ENCODE results near the gene APOC4.

The APOC4 gene

GRCh38 chr19:44954649-44955504 is 12.8 kb downstream of the APOC4 start, which contains the start of gene CLPTM1:
TSS of gene CLPTM1 (plus strand) at chr19:44955380. CDS start at chr19:44955396, 16 bp downstream.
- Mint-ChIP-seq H3K36me3 (ENCODE audit: low read depth) (no peaks in the 10 kb centered on the region), H3K27ac (peak within 1 kb of the TSS; percentile 100), H3K9me3 (no peaks in the 10 kb centered on the region), H3K27me3 (ENCODE audit: low read depth, poor library complexity) (no peaks in the 10 kb centered on the region), H3K4me3 (peak within 1 kb of the TSS; percentile 99), H3K4me1 (peaks cover 47% of the 10 kb centered on the region)
- no peak for TF ChIP-seq CTCF (IDR thresholded peaks at IDR 0.05)
- peak; percentile 97 for DNase-seq

GRCh38 chr19:44955505-44956439 is 13.7 kb downstream of the APOC4 start:
- Mint-ChIP-seq H3K27me3 (ENCODE audit: low read depth, poor library complexity) (no peaks in the 10 kb centered on the region), H3K9me3 (no peaks in the 10 kb centered on the region), H3K36me3 (ENCODE audit: low read depth) (no peaks in the 10 kb centered on the region), H3K4me3 (peak overlapping the region; percentile 99), H3K4me1 (peaks cover 54% of the 10 kb centered on the region), H3K27ac (peak overlapping the region; percentile 93)
- DNase-seq: no peak
- TF ChIP-seq CTCF (IDR thresholded peaks at IDR 0.05): no peak

GRCh38 chr19:44957526-44957925 is 15.5 kb downstream of the APOC4 start:
- Mint-ChIP-seq H3K4me1 (peaks cover 54% of the 10 kb centered on the region), H3K9me3 (no peaks in the 10 kb centered on the region), H3K36me3 (ENCODE audit: low read depth) (peaks cover 13% of the 10 kb centered on the region), H3K27ac (peak overlapping the region; percentile 26), H3K4me3 (peak overlapping the region; percentile 99), H3K27me3 (ENCODE audit: low read depth, poor library complexity) (no peaks in the 10 kb centered on the region)
- no peak for TF ChIP-seq CTCF (IDR thresholded peaks at IDR 0.05)
- no peak for DNase-seq

- H3K4me3 Mint-ChIP-seq: no peak overlapping the region
- H3K9me3 Mint-ChIP-seq: no peaks in the 10 kb centered on the region
- H3K27me3 Mint-ChIP-seq (ENCODE audit: low read depth, poor library complexity): no peaks in the 10 kb centered on the region
- TF ChIP-seq CTCF (IDR thresholded peaks at IDR 0.05): no peak
- DNase-seq: no peak
- H3K27ac Mint-ChIP-seq: no peak overlapping the region
- peaks cover 54% of the 10 kb centered on the region for H3K4me1 Mint-ChIP-seq
- peaks cover 16% of the 10 kb centered on the region for H3K36me3 Mint-ChIP-seq (ENCODE audit: low read depth)
Measured at GRCh38 chr19:44958090-44958489, 16.1 kb downstream of the APOC4 start.

- H3K4me1 Mint-ChIP-seq: peaks cover 41% of the 10 kb centered on the region
- no peak overlapping the region for H3K4me3 Mint-ChIP-seq
- no peaks in the 10 kb centered on the region for H3K27me3 Mint-ChIP-seq (ENCODE audit: low read depth, poor library complexity)
- H3K9me3 Mint-ChIP-seq: no peaks in the 10 kb centered on the region
- TF ChIP-seq CTCF (IDR thresholded peaks at IDR 0.05): no peak
- H3K27ac Mint-ChIP-seq: peak overlapping the region; percentile 86
- peaks cover 21% of the 10 kb centered on the region for H3K36me3 Mint-ChIP-seq (ENCODE audit: low read depth)
- DNase-seq: no peak
Measured at GRCh38 chr19:44959691-44960090, 17.7 kb downstream of the APOC4 start.
